ENCODE measurements around the gene GGCX.

Gene GGCX

GRCh38 chr2:85602476-85603234 lies 41.4 kb upstream of the GGCX start, which contains the start of gene TMEM150A:
Gene TMEM150A, minus strand, starts transcription at chr2:85602698. Its CDS starts 750 bp downstream, at chr2:85601948.
- H3K4me1 Mint-ChIP-seq = peaks cover 25% of the 10 kb centered on the region
- peaks cover 6% of the 10 kb centered on the region for H3K36me3 Mint-ChIP-seq (ENCODE audit: low read depth)
- H3K9me3 Mint-ChIP-seq = no peaks in the 10 kb centered on the region
- TF ChIP-seq CTCF (IDR thresholded peaks at IDR 0.05; ENCODE audit: unreplicated experiment in 3 of 3) = peak; percentile 32 to 54 (median 43)
- H3K4me3 Mint-ChIP-seq = peak within 1 kb of the TSS; percentile 90 to 91 (median 91)
- H3K27me3 Mint-ChIP-seq (ENCODE audit: low read depth) = no peaks in the 10 kb centered on the region
- H3K27ac Mint-ChIP-seq = peak within 1 kb of the TSS; percentile 76 to 91 (median 89)

- H3K9me3 Mint-ChIP-seq = no peaks in the 10 kb centered on the region
- no peaks in the 10 kb centered on the region for H3K27me3 Mint-ChIP-seq (ENCODE audit: low read depth)
- TF ChIP-seq CTCF (IDR thresholded peaks at IDR 0.05; ENCODE audit: unreplicated experiment in 3 of 3) = no peak
- peaks cover 24% of the 10 kb centered on the region for H3K4me1 Mint-ChIP-seq
- H3K36me3 Mint-ChIP-seq (ENCODE audit: low read depth) = peaks cover 1% of the 10 kb centered on the region
- H3K27ac Mint-ChIP-seq = peak overlapping the region in 2 of 3 experiments; percentile 68 to 89
- peak overlapping the region; percentile 89 to 91 (median 90) for H3K4me3 Mint-ChIP-seq
Measured at GRCh38 chr2:85601771-85602475, 40.6 kb upstream of the GGCX start.

GRCh38 chr2:85600951-85601770 lies 39.9 kb upstream of the GGCX start:
- no peak for TF ChIP-seq CTCF (IDR thresholded peaks at IDR 0.05; ENCODE audit: unreplicated experiment in 3 of 3)
- H3K9me3 Mint-ChIP-seq = no peaks in the 10 kb centered on the region
- peaks cover 24% of the 10 kb centered on the region for H3K4me1 Mint-ChIP-seq
- H3K27me3 Mint-ChIP-seq (ENCODE audit: low read depth) = no peaks in the 10 kb centered on the region
- H3K27ac Mint-ChIP-seq = peak overlapping the region in 2 of 3 experiments; percentile 68 to 89
- H3K4me3 Mint-ChIP-seq = peak overlapping the region; percentile 89 to 91 (median 90)
- no peaks in the 10 kb centered on the region for H3K36me3 Mint-ChIP-seq (ENCODE audit: low read depth)

GRCh38 chr2:85600235-85600575 lies 38.9 kb upstream of the GGCX start:
- Mint-ChIP-seq H3K27ac (no peak overlapping the region), H3K27me3 (ENCODE audit: low read depth) (no peaks in the 10 kb centered on the region), H3K36me3 (ENCODE audit: low read depth) (no peaks in the 10 kb centered on the region), H3K4me1 (peaks cover 19% of the 10 kb centered on the region), H3K9me3 (no peaks in the 10 kb centered on the region), H3K4me3 (peak overlapping the region; percentile 89 to 91 (median 90))
- no peak for TF ChIP-seq CTCF (IDR thresholded peaks at IDR 0.05; ENCODE audit: unreplicated experiment in 3 of 3)

- H3K4me1 Mint-ChIP-seq = peaks cover 16% of the 10 kb centered on the region
Measured at GRCh38 chr2:85599468-85600234, 38.4 kb upstream of the GGCX start.

More at GRCh38 chr2:85599468-85600234, 38.4 kb upstream of the GGCX start:
- no peaks in the 10 kb centered on the region for H3K9me3 Mint-ChIP-seq
- peak overlapping the region; percentile 89 to 91 (median 90) for H3K4me3 Mint-ChIP-seq
- no peaks in the 10 kb centered on the region for H3K36me3 Mint-ChIP-seq (ENCODE audit: low read depth)
- H3K27me3 Mint-ChIP-seq (ENCODE audit: low read depth) = no peaks in the 10 kb centered on the region
- TF ChIP-seq CTCF (IDR thresholded peaks at IDR 0.05; ENCODE audit: unreplicated experiment in 3 of 3) = no peak
- peak overlapping the region in 1 of 3 experiments; percentile 30 for H3K27ac Mint-ChIP-seq

All from nephron (organoid).